KMS-11 (cell line): ENCODE data around the gene RPL28.

Source experiments
- H2AFZ ChIP-seq: fragments of 200-600 bp; sonication (generic); 2 replicates; pipeline ENCODE4 v1.6.1; 2016; ENCODE audit warnings: antibody characterized with exemption, mixed run types, low read depth
- H3K27ac ChIP-seq: fragments of 200-600 bp; sonication (generic); 2 replicates; pipeline ENCODE4 v1.6.1; 2016; ENCODE audit warnings: mild to moderate bottlenecking, mixed run types
- H3K27me3 ChIP-seq: fragments of 200-600 bp; sonication (generic); 2 replicates; pipeline ENCODE4 v1.6.1; 2017; ENCODE audit warnings: mild to moderate bottlenecking, low read depth, mixed run types, moderate library complexity; ENCODE audit not compliant: insufficient read depth
- H3K36me3 ChIP-seq: fragments of 200-600 bp; sonication (generic); 2 replicates; pipeline ENCODE4 v1.6.1; 2017; ENCODE audit warnings: mild to moderate bottlenecking, mixed run types; ENCODE audit not compliant: insufficient read depth
- H3K4me1 ChIP-seq: fragments of 200-600 bp; sonication (generic); 2 replicates; pipeline ENCODE4 v1.6.1; 2016; ENCODE audit warnings: mild to moderate bottlenecking, low read depth, mixed run types; ENCODE audit not compliant: poor library complexity, severe bottlenecking
- H3K4me2 ChIP-seq: fragments of 200-600 bp; sonication (generic); 2 replicates; pipeline ENCODE4 v1.7.0; 2016; ENCODE audit warnings: mild to moderate bottlenecking, mixed run types
- H3K4me3 ChIP-seq: fragments of 200-600 bp; sonication (generic); IDR thresholded peaks from 2 replicates; pipeline ENCODE4 v1.6.1; 2017; ENCODE audit warnings: low read depth, low read length, mixed read lengths; ENCODE audit not compliant: insufficient read depth
- H3K79me2 ChIP-seq: fragments of 200-600 bp; sonication (generic); 2 replicates; pipeline ENCODE4 v1.6.1; 2016; ENCODE audit warnings: low read depth, mixed run types; ENCODE audit not compliant: insufficient read depth
- H3K9ac ChIP-seq: fragments of 200-600 bp; sonication (generic); 2 replicates; pipeline ENCODE4 v1.6.1; 2016; ENCODE audit warnings: mild to moderate bottlenecking, mixed run types
- H4K20me1 ChIP-seq: fragments of 200-600 bp; sonication (generic); 2 replicates; pipeline ENCODE4 v1.6.1; 2016; ENCODE audit warnings: mild to moderate bottlenecking, mixed run types; ENCODE audit not compliant: insufficient read depth
- TF ChIP-seq, protein P1 (sequence below): fragments of 200-600 bp; sonication (generic); conservative IDR thresholded peaks from 2 replicates; pipeline ENCODE4 v1.6.1; 2017; ENCODE audit warnings: low read depth, mild to moderate bottlenecking, antibody characterized with exemption, low read length, moderate library complexity, mixed read lengths

The RPL28 gene

DNA sequence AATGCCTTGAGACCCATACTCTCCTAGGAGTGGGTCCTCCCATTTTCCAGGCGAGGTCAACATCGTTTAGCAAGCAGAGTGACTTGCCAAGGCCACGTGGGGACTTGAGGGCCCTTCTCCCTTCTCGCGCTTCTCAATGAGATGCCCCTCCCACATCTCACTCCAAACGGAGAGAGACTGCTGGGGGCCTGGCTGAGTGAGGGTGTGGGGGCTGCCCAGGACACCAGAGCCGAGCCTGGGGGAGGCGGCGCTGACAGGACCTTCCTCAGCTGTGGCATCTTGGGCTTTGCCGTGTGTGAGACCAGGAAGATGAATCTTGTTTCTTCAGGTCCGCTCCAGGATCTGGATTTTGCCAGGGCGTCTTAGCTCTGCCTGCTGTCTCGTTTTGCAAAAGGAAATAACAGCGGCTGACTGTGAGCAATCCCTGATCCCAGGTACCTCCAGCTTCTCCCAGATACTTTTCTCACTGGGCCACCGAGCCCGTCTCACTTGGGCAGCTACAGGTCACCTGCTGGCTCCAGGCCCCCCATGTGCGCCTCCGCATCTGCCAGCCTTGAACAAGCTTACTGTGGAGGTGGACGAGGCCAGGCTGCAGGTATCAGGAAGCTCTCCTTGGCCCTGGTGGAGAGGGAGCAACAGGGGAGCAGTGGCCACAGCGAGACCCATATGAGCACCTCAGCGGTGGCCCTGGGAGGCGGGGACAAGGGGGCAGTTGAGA, 37.3 kb upstream of the RPL28 start:
- H3K4me3 ChIP-seq, result no peak overlapping the region
- no peaks in the 10 kb centered on the region for H3K4me1 ChIP-seq

DNA sequence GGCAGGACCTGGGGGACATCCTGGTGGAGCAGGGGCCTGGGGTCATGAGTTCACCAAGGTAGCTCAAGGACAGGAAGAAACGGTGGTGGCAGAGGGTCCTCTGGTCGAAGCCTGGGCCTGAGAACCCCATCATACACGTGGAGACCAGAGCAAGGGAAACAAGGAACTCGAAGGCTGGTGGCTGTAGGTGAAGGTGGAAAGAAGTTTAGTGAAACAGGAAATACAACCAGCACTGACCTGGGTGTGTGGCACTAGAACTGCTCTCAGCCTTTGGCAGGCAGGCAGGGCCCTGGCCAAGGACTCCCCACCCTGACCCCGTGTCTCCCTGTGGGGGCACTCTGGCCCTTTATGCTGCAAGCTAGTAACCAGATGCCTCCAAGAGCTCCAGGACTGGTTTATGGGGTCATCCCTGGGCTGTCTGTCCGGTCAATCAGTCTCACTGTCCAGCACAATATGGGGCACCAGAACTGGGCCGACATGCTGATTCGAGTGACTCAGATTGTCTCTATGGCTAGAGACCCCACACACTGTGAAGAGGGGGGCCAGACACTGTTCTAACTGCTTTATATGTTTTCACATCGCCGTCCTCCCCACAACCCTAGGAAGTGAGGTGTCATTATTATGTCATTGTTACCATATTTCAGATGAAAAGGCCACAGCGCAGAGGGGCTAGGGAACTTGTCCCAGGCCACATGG, 35.0 kb upstream of the RPL28 start:
- Histone ChIP-seq H3K27ac (no peak overlapping the region), H3K36me3 (no peaks in the 10 kb centered on the region), H3K4me2 (no peak overlapping the region), H3K27me3 (peaks cover 37% of the 10 kb centered on the region), H3K79me2 (no peaks in the 10 kb centered on the region), H2AFZ (no peak overlapping the region), H4K20me1 (no peaks in the 10 kb centered on the region), H3K9ac (no peak overlapping the region), H3K4me3 (no peak overlapping the region), H3K4me1 (peaks cover 3% of the 10 kb centered on the region)
- TF ChIP-seq, protein P1, sequence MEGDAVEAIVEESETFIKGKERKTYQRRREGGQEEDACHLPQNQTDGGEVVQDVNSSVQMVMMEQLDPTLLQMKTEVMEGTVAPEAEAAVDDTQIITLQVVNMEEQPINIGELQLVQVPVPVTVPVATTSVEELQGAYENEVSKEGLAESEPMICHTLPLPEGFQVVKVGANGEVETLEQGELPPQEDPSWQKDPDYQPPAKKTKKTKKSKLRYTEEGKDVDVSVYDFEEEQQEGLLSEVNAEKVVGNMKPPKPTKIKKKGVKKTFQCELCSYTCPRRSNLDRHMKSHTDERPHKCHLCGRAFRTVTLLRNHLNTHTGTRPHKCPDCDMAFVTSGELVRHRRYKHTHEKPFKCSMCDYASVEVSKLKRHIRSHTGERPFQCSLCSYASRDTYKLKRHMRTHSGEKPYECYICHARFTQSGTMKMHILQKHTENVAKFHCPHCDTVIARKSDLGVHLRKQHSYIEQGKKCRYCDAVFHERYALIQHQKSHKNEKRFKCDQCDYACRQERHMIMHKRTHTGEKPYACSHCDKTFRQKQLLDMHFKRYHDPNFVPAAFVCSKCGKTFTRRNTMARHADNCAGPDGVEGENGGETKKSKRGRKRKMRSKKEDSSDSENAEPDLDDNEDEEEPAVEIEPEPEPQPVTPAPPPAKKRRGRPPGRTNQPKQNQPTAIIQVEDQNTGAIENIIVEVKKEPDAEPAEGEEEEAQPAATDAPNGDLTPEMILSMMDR, result no peak

More for the DNA sequence above, 37.3 kb upstream of the RPL28 start:
- Histone ChIP-seq H3K9ac (no peak overlapping the region), H3K79me2 (no peaks in the 10 kb centered on the region), H4K20me1 (no peaks in the 10 kb centered on the region), H3K36me3 (no peaks in the 10 kb centered on the region), H2AFZ (no peak overlapping the region), H3K27me3 (peaks cover 24% of the 10 kb centered on the region), H3K4me2 (no peak overlapping the region), H3K27ac (no peak overlapping the region)
- TF ChIP-seq, protein P1, result no peak

DNA sequence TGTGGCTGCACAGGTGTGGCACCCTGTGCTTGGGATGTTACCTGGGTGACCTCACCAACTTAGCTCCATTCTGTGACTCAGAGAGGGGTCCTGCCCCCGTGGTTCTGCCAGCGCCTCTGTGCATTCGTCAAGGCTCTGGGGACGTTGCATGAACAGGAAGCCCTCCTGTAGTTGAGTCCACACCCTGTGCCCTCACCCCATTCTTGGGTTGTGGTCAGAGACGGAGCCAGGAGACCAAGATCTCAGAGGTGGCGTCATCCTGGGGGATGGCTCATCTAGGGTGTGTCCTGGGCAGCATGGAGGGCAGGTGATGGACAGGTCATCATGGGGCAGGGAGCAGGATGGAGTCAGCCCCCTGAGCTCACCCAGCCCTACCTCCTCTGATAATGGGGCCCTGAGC, 33.7 kb upstream of the RPL28 start:
- peaks cover 3% of the 10 kb centered on the region for H3K4me1 ChIP-seq
- H3K27me3 ChIP-seq, result peaks cover 49% of the 10 kb centered on the region
- H3K4me2 ChIP-seq, result no peak overlapping the region
- no peak overlapping the region for H2AFZ ChIP-seq
- TF ChIP-seq, protein P1, result no peak
- H3K9ac ChIP-seq, result no peak overlapping the region
- H3K4me3 ChIP-seq, result no peak overlapping the region
- no peaks in the 10 kb centered on the region for H3K79me2 ChIP-seq
- H3K36me3 ChIP-seq, result no peaks in the 10 kb centered on the region
- H3K27ac ChIP-seq, result no peak overlapping the region
- H4K20me1 ChIP-seq, result no peaks in the 10 kb centered on the region

DNA sequence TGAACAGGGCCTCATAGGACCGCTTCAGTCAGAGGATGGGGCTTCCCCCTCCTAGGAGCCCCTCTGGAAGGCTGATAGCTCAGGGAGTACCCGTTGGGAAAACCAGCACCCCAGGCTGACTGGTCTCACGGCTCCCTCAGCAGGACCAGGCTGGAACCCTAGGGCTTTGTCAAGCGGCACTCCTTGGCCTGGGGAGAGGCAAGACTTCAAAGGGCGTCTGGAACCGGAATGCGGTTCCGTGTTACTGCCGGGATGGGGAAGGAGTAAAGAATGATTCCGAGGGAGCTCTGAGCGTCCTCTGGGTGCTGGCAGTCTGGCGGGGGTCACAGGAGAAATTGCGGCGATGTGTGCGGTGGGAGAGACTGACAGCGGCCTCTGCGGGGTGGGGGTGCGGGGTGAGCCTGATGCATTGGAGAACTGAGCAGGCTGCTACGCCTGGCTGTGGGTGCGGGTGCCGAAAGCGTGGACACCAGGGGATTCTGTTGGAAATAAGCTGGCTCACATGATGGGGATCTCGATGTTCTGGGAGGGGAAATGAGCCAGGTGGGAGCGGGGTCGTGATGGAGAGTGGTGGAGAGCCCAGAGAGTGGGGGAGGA, 33.1 kb upstream of the RPL28 start:
- no peaks in the 10 kb centered on the region for H3K79me2 ChIP-seq
- TF ChIP-seq, protein P1, result no peak
- peaks cover 55% of the 10 kb centered on the region for H3K27me3 ChIP-seq
- H3K4me1 ChIP-seq, result peaks cover 3% of the 10 kb centered on the region
- H3K4me3 ChIP-seq, result no peak overlapping the region
- H3K4me2 ChIP-seq, result no peak overlapping the region
- H3K9ac ChIP-seq, result no peak overlapping the region
- no peaks in the 10 kb centered on the region for H4K20me1 ChIP-seq
- H3K36me3 ChIP-seq, result no peaks in the 10 kb centered on the region
- H2AFZ ChIP-seq, result no peak overlapping the region
- H3K27ac ChIP-seq, result no peak overlapping the region
